Esophagus muscularis mucosa (tissue), 3 donors: Measurements from ENCODE around the gene MRPL11.

Experiments
- POLR2A ChIP-seq: fragments of 450-650 bp; IDR thresholded peaks from one replicate; pipeline ENCODE4 v1.6.1; 2017; ENCODE audit warnings: antibody characterized with exemption, moderate library complexity, mild to moderate bottlenecking, low read depth
- TF ChIP-seq, protein P1 (sequence below), 3 experiments: fragments of 200-600 bp in 2 of 3; fragments of 450-650 bp in 1 of 3; sonication (generic) in 2 of 3; IDR thresholded peaks; one replicate each; pipeline ENCODE4 v1.5.1; 2017 to 2019; ENCODE audit warnings: antibody characterized with exemption in 3 of 3, mild to moderate bottlenecking in 2 of 3, moderate library complexity in 1 of 3

DNA sequence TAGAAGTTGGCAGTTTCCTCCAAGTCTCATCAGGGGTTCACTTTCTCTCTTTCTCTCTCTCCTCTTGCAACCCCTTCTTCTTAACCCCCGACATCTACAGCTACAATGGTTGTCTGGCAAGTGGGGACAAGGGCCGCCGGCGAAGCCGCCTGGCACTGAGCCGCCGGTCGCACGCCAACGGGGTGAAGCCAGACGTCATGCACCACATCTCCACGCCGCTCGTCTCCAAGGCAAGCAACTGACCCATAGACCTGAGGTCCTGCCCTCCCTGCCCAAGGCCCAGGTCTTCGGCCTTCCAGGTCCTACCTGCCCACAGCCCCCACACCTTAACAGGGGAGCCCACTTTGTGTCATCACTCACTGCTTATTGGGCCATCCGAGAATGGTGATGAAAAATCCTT, 32.5 kb upstream of the MRPL11 start:
- TF ChIP-seq, protein P1, sequence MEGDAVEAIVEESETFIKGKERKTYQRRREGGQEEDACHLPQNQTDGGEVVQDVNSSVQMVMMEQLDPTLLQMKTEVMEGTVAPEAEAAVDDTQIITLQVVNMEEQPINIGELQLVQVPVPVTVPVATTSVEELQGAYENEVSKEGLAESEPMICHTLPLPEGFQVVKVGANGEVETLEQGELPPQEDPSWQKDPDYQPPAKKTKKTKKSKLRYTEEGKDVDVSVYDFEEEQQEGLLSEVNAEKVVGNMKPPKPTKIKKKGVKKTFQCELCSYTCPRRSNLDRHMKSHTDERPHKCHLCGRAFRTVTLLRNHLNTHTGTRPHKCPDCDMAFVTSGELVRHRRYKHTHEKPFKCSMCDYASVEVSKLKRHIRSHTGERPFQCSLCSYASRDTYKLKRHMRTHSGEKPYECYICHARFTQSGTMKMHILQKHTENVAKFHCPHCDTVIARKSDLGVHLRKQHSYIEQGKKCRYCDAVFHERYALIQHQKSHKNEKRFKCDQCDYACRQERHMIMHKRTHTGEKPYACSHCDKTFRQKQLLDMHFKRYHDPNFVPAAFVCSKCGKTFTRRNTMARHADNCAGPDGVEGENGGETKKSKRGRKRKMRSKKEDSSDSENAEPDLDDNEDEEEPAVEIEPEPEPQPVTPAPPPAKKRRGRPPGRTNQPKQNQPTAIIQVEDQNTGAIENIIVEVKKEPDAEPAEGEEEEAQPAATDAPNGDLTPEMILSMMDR (IDR thresholded peaks at IDR 0.05), result no peak
- no peak for TF ChIP-seq POLR2A
